CD14-positive monocyte (primary cell): Measurements from ENCODE around the gene KCNJ4. TPM values are rescaled to one million over a fixed set of nuclear protein-coding genes. Genes with fewer than 3 reads are reported as not detected.
"Not testable (repeated sequence)": the region's sequence is repeated elsewhere in the genome, so short reads cannot be mapped to it uniquely, and the experiment has no call there.

Experiments used
- DNase-seq, 3 donors: peaks; one replicate each; pipeline ENCODE4 v3.0.0-alpha.2; 2011 to 2022
- H2AFZ ChIP-seq: 2 replicates; pipeline ENCODE4 v1.6.0; 2012; ENCODE audit warnings: mild to moderate bottlenecking, low read depth, low read length, inconsistent platforms; ENCODE audit not compliant: insufficient read depth, poor library complexity, severe bottlenecking
- H3K27ac ChIP-seq, 2 donors: 1 replicate in 1 of 2; 2 replicates in 1 of 2; pipeline ENCODE4 v1.5.1; 2012 to 2013; ENCODE audit warnings: low read length in 2 of 2, control low read depth in 1 of 2, inconsistent platforms in 1 of 2, low read depth in 1 of 2, mild to moderate bottlenecking in 1 of 2
- H3K27me3 ChIP-seq, 2 donors: one replicate each; pipeline versions ENCODE4 v1.6.0 to v1.6.1; 2011 to 2013; ENCODE audit warnings: low read length in 2 of 2; ENCODE audit not compliant: control insufficient read depth in 2 of 2, insufficient read depth in 2 of 2
- H3K36me3 ChIP-seq, 2 donors: replicated peaks in 1 of 2; 1 replicate in 1 of 2; 2 replicates in 1 of 2; pipeline versions ENCODE4 v1.5.1 to v1.6.1; 2012 to 2013; ENCODE audit warnings: low read length in 2 of 2, control low read depth in 1 of 2, inconsistent platforms in 1 of 2, mild to moderate bottlenecking in 1 of 2; ENCODE audit not compliant: insufficient read depth in 2 of 2, control insufficient read depth in 1 of 2
- H3K4me1 ChIP-seq, 2 donors: 1 replicate in 1 of 2; 2 replicates in 1 of 2; pipeline versions ENCODE4 v1.5.1 to v1.6.1; 2012 to 2013; ENCODE audit warnings: low read length in 2 of 2, control low read depth in 1 of 2, inconsistent platforms in 1 of 2, mild to moderate bottlenecking in 1 of 2, moderate library complexity in 1 of 2; ENCODE audit not compliant: insufficient read depth in 2 of 2, control insufficient read depth in 1 of 2
- H3K4me2 ChIP-seq: replicated peaks from 2 replicates; pipeline ENCODE3; 2012; ENCODE audit warnings: low read length, moderate library complexity, mild to moderate bottlenecking; ENCODE audit not compliant: poor library complexity, severe bottlenecking; ENCODE audit errors: extremely low read depth
- H3K4me3 ChIP-seq, 3 experiments: fragments of 200-600 bp in 1 of 3; sonication (generic) in 1 of 3; replicated peaks in 1 of 3; 1 replicate in 2 of 3; 2 replicates in 1 of 3; pipeline ENCODE4 v1.5.1; 2011 to 2013; ENCODE audit warnings: low read length in 3 of 3, mild to moderate bottlenecking in 3 of 3, control low read depth in 2 of 3, low read depth in 2 of 3, inconsistent platforms in 1 of 3, moderate library complexity in 1 of 3
- H3K79me2 ChIP-seq: 2 replicates; pipeline ENCODE4 v1.6.0; 2012; ENCODE audit warnings: mild to moderate bottlenecking, control low read depth, inconsistent platforms, low read length, moderate library complexity; ENCODE audit not compliant: insufficient read depth
- H3K9ac ChIP-seq: 2 replicates; pipeline ENCODE4 v1.6.0; 2017; ENCODE audit warnings: low read length, mild to moderate bottlenecking; ENCODE audit not compliant: insufficient read depth, poor library complexity, severe bottlenecking
- H3K9me3 ChIP-seq, 2 donors: replicated peaks in 1 of 2; 1 replicate in 1 of 2; 2 replicates in 1 of 2; pipeline versions ENCODE4 v1.5.1 to v1.6.1; 2012 to 2013; ENCODE audit warnings: low read length in 2 of 2, control low read depth in 1 of 2; ENCODE audit not compliant: control insufficient read depth in 1 of 2, insufficient read depth in 1 of 2
- H4K20me1 ChIP-seq: 2 replicates; pipeline ENCODE4 v1.6.0; 2012; ENCODE audit warnings: mild to moderate bottlenecking, low read length, control low read depth, moderate library complexity; ENCODE audit not compliant: insufficient read depth
- H3K27ac Mint-ChIP-seq, 7 donors: one replicate each; pipeline ENCODE4 v1.8.0; 2020; ENCODE audit warnings: mild to moderate bottlenecking in 7 of 7, mixed read lengths in 7 of 7, moderate library complexity in 6 of 7, inconsistent platforms in 2 of 7
- H3K27me3 Mint-ChIP-seq, 3 donors: one replicate each; pipeline ENCODE4 v1.8.0; 2021 to 2022; ENCODE audit warnings: low read depth in 3 of 3, mild to moderate bottlenecking in 3 of 3, mixed read lengths in 3 of 3, moderate library complexity in 3 of 3, inconsistent platforms in 1 of 3
- H3K36me3 Mint-ChIP-seq, 2 donors: one replicate each; pipeline ENCODE4 v1.8.0; 2020; ENCODE audit warnings: mixed read lengths in 2 of 2, inconsistent platforms in 1 of 2, mild to moderate bottlenecking in 1 of 2
- H3K4me1 Mint-ChIP-seq: one replicate; pipeline ENCODE4 v1.8.0; 2020; ENCODE audit warnings: mild to moderate bottlenecking, mixed read lengths
- H3K4me3 Mint-ChIP-seq, 2 donors: one replicate each; pipeline ENCODE4 v1.8.0; 2020; ENCODE audit warnings: mild to moderate bottlenecking in 2 of 2, mixed read lengths in 2 of 2, moderate library complexity in 1 of 2
- H3K9me3 Mint-ChIP-seq, 7 donors: one replicate each; pipeline ENCODE4 v1.8.0; 2020 to 2022; ENCODE audit warnings: mixed read lengths in 7 of 7, mild to moderate bottlenecking in 6 of 7, moderate library complexity in 6 of 7, inconsistent platforms in 2 of 7
- WGBS: methylation state at CpG from one replicate; pipeline ENCODE4 v1.1.5; 2013; ENCODE audit warnings: missing lambda C conversion rate; ENCODE audit not compliant: insufficient coverage; 5-methylcytosine and 5-hydroxymethylcytosine counted together
- intact Hi-C, 2 donors: fragments of 100-400 bp; cut with micrococcal nuclease; formaldehyde crosslinking; loops; one replicate each; pipeline versions ENCODE4 v1.15.0 to v1.15.1; 2023
- polyA plus RNA-seq, 3 donors: library from polyadenylated mRNA; depleted of rRNA in 1 of 3; unstranded in 2 of 3; stranded (reverse) in 1 of 3; fragments of 300-500 nt in 2 of 3; fragments of >200 nt in 1 of 3; fragmentation: Illumina TruSeq in 2 of 3; gene quantifications; 1 replicate in 2 of 3; 2 replicates in 1 of 3; pipeline ENCODE4 v1.2.3, GENCODE V29; 2012 to 2021

The KCNJ4 gene
- polyA plus RNA-seq, 3 donors: not detected

GRCh38 chr22:38394929-38395624, 59.9 kb downstream of the KCNJ4 start:
- H3K79me2 ChIP-seq: peaks cover 86% of the 10 kb centered on the region
- Mint-ChIP-seq H3K4me3 (peak overlapping the region; percentile 51 to 90), H3K4me1 (peaks cover 58% of the 10 kb centered on the region), H3K27ac (peak overlapping the region; percentile 35 to 83 (median 75))
- H3K36me3 ChIP-seq, H3K9me3 Mint-ChIP-seq, intact Hi-C loops, H3K27me3 ChIP-seq, H3K27me3 Mint-ChIP-seq, H3K36me3 Mint-ChIP-seq, H2AFZ ChIP-seq, H3K9me3 ChIP-seq: not testable (repeated sequence)
- no CpG with 5 or more reads among the region's 6 CpGs for WGBS
- peak overlapping the region; percentile 61 for H3K4me2 ChIP-seq
- H3K9ac ChIP-seq: peak overlapping the region; percentile 40
- peaks cover 25 to 50% of the 10 kb centered on the region in 2 donors for H3K4me1 ChIP-seq
- H3K27ac ChIP-seq: peak overlapping the region in 1 of 2 donors; percentile 71
- peak overlapping the region; percentile 18 to 67 (median 45) for H3K4me3 ChIP-seq
- peaks cover 11% of the 10 kb centered on the region for H4K20me1 ChIP-seq
- peak in 1 of 3 donors; percentile 11 for DNase-seq

DNA sequence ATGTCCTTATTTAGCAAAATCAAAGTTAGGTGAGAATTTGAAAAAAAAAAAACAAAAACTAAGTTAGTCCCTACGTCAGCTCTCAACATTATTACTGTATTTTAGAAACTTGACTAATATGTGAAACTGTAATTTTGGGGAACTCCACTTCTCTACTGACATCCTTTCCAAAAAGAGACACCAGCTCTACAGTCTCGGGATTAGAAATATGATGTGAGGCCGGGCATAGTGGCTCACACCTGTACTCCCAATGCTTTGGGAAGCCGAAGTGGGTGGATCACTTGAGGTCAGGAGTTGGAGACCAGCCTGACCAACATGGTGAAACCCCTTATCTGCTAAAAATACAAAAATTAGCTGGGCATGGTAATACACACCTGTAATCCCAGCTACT, 65.6 kb downstream of the KCNJ4 start:
- Mint-ChIP-seq H3K27ac (peak overlapping the region in 2 of 7 donors; percentile 37 to 40), H3K4me1 (peaks cover 45% of the 10 kb centered on the region)
- H3K9ac ChIP-seq: not testable (repeated sequence)

GRCh38 chr22:38388506-38389427, 66.2 kb downstream of the KCNJ4 start:
- H3K4me3 ChIP-seq, H2AFZ ChIP-seq, H3K36me3 Mint-ChIP-seq, H3K9me3 ChIP-seq, intact Hi-C loops, H3K27me3 ChIP-seq, H3K27ac Mint-ChIP-seq, H3K36me3 ChIP-seq, H3K27ac ChIP-seq, DNase-seq, H3K27me3 Mint-ChIP-seq, H3K9me3 Mint-ChIP-seq, H3K9ac ChIP-seq, H3K4me3 Mint-ChIP-seq, H3K4me2 ChIP-seq: not testable (repeated sequence)
- H3K79me2 ChIP-seq: peaks cover 70% of the 10 kb centered on the region
- peaks cover 6 to 18% of the 10 kb centered on the region in 2 donors for H3K4me1 ChIP-seq
- H3K4me1 Mint-ChIP-seq: peaks cover 43% of the 10 kb centered on the region
- H4K20me1 ChIP-seq: peaks cover 29% of the 10 kb centered on the region
- 100% methylated on average over 1 of the region's 6 CpGs for WGBS

More for the DNA sequence above, 65.6 kb downstream of the KCNJ4 start:
- H3K27ac ChIP-seq, H3K27me3 ChIP-seq, H3K9me3 ChIP-seq, H3K27me3 Mint-ChIP-seq, DNase-seq, H3K4me3 ChIP-seq, intact Hi-C loops, H3K4me2 ChIP-seq, H3K9me3 Mint-ChIP-seq, H3K36me3 ChIP-seq, H2AFZ ChIP-seq, H3K4me3 Mint-ChIP-seq, H3K36me3 Mint-ChIP-seq: not testable (repeated sequence)
- H4K20me1 ChIP-seq: peaks cover 27% of the 10 kb centered on the region
- peaks cover 74% of the 10 kb centered on the region for H3K79me2 ChIP-seq
- H3K4me1 ChIP-seq: peaks cover 6 to 24% of the 10 kb centered on the region in 2 donors
- no CpG with 5 or more reads among the region's 4 CpGs for WGBS

- H3K27ac Mint-ChIP-seq, H3K9ac ChIP-seq, intact Hi-C loops, H2AFZ ChIP-seq, H3K27me3 ChIP-seq, H3K4me3 Mint-ChIP-seq, DNase-seq, H3K27ac ChIP-seq, H3K9me3 ChIP-seq, H3K4me2 ChIP-seq, H3K4me3 ChIP-seq, H3K27me3 Mint-ChIP-seq, H3K9me3 Mint-ChIP-seq: not testable (repeated sequence)
- Histone ChIP-seq H3K36me3 (peaks cover 0 to 10% of the 10 kb centered on the region in 2 donors), H4K20me1 (peaks cover 47% of the 10 kb centered on the region), H3K4me1 (peaks cover 6 to 12% of the 10 kb centered on the region in 2 donors), H3K79me2 (peaks cover 70% of the 10 kb centered on the region)
- Mint-ChIP-seq H3K36me3 (peaks cover 12 to 17% of the 10 kb centered on the region in 2 donors), H3K4me1 (peaks cover 36% of the 10 kb centered on the region)
- no CpG with 5 or more reads among the region's 5 CpGs for WGBS
Measured at GRCh38 chr22:38386918-38387317, 68.1 kb downstream of the KCNJ4 start.
